ENCODE data around the gene HOXA7.

Gene HOXA7

DNA sequence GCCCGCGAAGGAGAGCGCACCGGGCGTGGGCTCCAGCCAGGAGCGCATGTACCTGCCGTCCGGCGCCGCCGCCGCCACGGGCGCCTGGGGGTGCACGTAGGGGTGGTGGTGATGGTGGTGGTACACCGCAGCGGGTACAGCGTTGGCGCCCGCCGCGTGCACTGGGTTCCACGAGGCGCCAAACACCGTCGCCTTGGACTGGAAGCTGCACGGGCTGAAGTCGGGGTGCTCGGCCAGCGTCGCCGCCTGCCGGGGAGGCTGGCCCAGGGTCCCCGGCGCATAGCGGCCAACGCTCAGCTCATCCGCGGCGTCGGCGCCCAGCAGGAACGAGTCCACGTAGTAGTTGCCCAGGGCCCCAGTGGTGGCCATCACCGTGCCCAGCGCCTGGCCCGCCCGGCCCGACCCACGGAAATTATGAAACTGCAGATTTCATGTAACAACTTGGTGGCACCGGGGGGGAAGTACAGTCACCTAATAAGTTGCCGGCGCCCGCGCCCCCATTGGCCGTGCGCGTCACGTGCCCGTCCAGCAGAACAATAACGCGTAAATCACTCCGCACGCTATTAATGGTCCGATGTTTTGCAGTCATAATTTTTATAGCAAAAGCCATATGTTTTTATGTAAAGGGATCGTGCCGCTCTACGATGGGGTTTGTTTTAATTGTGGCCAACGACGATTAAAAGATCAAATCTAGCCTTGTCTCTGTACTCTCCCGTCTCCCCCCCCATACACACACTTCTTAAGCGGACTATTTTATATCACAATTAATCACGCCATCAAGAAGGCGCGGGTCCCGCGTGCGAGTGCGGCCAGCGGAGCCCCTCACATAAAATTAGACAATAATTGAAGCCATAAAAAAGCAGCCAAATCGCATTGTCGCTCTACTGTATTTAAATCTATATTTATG is 8.9 kb upstream of the HOXA7 start, which contains the start of gene HOXA9 (continued):
- TF ChIP-seq, protein P1, sequence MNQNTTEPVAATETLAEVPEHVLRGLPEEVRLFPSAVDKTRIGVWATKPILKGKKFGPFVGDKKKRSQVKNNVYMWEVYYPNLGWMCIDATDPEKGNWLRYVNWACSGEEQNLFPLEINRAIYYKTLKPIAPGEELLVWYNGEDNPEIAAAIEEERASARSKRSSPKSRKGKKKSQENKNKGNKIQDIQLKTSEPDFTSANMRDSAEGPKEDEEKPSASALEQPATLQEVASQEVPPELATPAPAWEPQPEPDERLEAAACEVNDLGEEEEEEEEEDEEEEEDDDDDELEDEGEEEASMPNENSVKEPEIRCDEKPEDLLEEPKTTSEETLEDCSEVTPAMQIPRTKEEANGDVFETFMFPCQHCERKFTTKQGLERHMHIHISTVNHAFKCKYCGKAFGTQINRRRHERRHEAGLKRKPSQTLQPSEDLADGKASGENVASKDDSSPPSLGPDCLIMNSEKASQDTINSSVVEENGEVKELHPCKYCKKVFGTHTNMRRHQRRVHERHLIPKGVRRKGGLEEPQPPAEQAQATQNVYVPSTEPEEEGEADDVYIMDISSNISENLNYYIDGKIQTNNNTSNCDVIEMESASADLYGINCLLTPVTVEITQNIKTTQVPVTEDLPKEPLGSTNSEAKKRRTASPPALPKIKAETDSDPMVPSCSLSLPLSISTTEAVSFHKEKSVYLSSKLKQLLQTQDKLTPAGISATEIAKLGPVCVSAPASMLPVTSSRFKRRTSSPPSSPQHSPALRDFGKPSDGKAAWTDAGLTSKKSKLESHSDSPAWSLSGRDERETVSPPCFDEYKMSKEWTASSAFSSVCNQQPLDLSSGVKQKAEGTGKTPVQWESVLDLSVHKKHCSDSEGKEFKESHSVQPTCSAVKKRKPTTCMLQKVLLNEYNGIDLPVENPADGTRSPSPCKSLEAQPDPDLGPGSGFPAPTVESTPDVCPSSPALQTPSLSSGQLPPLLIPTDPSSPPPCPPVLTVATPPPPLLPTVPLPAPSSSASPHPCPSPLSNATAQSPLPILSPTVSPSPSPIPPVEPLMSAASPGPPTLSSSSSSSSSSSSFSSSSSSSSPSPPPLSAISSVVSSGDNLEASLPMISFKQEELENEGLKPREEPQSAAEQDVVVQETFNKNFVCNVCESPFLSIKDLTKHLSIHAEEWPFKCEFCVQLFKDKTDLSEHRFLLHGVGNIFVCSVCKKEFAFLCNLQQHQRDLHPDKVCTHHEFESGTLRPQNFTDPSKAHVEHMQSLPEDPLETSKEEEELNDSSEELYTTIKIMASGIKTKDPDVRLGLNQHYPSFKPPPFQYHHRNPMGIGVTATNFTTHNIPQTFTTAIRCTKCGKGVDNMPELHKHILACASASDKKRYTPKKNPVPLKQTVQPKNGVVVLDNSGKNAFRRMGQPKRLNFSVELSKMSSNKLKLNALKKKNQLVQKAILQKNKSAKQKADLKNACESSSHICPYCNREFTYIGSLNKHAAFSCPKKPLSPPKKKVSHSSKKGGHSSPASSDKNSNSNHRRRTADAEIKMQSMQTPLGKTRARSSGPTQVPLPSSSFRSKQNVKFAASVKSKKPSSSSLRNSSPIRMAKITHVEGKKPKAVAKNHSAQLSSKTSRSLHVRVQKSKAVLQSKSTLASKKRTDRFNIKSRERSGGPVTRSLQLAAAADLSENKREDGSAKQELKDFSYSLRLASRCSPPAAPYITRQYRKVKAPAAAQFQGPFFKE (tag by site-specific recombination; IDR thresholded peaks at IDR 0.05; ENCODE audit: borderline replicate concordance) = no peak
- TF ChIP-seq ZNF202 (tag by site-specific recombination; IDR thresholded peaks at IDR 0.05; ENCODE audit: borderline replicate concordance) (no peak), ZNF423 (tag by site-specific recombination; IDR thresholded peaks at IDR 0.05) (peak; percentile 30; the same call in 1 of the 2 replicates), ZNF184 (tag by site-specific recombination; IDR thresholded peaks at IDR 0.05) (0 out of 2 replicates have a peak, but pooled peaks have one; percentile 59), ZNF239 (tag by site-specific recombination; IDR thresholded peaks at IDR 0.05) (0 out of 2 replicates have a peak, but pooled peaks have one; percentile 24), SP3 (tag by site-specific recombination; IDR thresholded peaks at IDR 0.05) (peak; percentile 53), ZBTB17 (tag by site-specific recombination; IDR thresholded peaks at IDR 0.05) (peak; percentile 80), ZNF132 (tag by site-specific recombination; IDR thresholded peaks at IDR 0.05; ENCODE audit: borderline replicate concordance) (no peak), PRDM6 (tag by site-specific recombination; IDR thresholded peaks at IDR 0.05) (peak; percentile 100), ZNF488 (tag by site-specific recombination; IDR thresholded peaks at IDR 0.05) (peak; percentile 100), ZNF114 (tag by site-specific recombination; IDR thresholded peaks at IDR 0.05) (no peak), ZNF366 (tag by site-specific recombination; conservative IDR thresholded peaks at IDR 0.05) (peak; percentile 96), ZNF391 (tag by site-specific recombination; IDR thresholded peaks at IDR 0.05; ENCODE audit: borderline replicate concordance, low read depth) (peak; percentile 92), ZSCAN23 (tag by site-specific recombination; IDR thresholded peaks at IDR 0.05) (peak; percentile 80), KLF7 (tag by site-specific recombination; IDR thresholded peaks at IDR 0.05; ENCODE audit: borderline replicate concordance) (peak; percentile 91), ZNF776 (tag by site-specific recombination; IDR thresholded peaks at IDR 0.05; ENCODE audit: borderline replicate concordance) (0 out of 2 replicates have a peak, but pooled peaks have one; percentile 55), ZNF843 (tag by site-specific recombination; IDR thresholded peaks at IDR 0.05) (peak; percentile 100), ZNF664 (tag by site-specific recombination; IDR thresholded peaks at IDR 0.05) (peak; percentile 82), BCL11B (tag by site-specific recombination; IDR thresholded peaks at IDR 0.05; ENCODE audit: low read depth) (peak; percentile 99), ZNF341 (tag by site-specific recombination; IDR thresholded peaks at IDR 0.05; ENCODE audit: low read depth) (peak; percentile 75)
- TF ChIP-seq, protein P2, sequence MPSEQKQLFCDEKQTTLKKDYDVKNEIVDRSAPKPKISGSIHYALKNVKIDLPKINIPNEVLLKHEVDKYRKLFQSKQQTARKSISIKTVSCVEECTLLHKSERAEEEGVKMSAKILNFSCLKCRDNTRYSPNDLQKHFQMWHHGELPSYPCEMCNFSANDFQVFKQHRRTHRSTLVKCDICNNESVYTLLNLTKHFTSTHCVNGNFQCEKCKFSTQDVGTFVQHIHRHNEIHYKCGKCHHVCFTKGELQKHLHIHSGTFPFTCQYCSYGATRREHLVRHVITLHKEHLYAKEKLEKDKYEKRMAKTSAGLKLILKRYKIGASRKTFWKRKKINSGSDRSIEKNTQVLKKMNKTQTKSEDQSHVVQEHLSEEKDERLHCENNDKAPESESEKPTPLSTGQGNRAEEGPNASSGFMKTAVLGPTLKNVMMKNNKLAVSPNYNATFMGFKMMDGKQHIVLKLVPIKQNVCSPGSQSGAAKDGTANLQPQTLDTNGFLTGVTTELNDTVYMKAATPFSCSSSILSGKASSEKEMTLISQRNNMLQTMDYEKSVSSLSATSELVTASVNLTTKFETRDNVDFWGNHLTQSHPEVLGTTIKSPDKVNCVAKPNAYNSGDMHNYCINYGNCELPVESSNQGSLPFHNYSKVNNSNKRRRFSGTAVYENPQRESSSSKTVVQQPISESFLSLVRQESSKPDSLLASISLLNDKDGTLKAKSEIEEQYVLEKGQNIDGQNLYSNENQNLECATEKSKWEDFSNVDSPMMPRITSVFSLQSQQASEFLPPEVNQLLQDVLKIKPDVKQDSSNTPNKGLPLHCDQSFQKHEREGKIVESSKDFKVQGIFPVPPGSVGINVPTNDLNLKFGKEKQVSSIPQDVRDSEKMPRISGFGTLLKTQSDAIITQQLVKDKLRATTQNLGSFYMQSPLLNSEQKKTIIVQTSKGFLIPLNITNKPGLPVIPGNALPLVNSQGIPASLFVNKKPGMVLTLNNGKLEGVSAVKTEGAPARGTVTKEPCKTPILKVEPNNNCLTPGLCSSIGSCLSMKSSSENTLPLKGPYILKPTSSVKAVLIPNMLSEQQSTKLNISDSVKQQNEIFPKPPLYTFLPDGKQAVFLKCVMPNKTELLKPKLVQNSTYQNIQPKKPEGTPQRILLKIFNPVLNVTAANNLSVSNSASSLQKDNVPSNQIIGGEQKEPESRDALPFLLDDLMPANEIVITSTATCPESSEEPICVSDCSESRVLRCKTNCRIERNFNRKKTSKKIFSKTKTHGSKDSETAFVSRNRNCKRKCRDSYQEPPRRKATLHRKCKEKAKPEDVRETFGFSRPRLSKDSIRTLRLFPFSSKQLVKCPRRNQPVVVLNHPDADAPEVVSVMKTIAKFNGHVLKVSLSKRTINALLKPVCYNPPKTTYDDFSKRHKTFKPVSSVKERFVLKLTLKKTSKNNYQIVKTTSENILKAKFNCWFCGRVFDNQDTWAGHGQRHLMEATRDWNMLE (tag by site-specific recombination; conservative IDR thresholded peaks at IDR 0.05; ENCODE audit: low read depth) = peak; percentile 42; the same call in 1 of the 2 replicates
- TF ChIP-seq, protein P3, sequence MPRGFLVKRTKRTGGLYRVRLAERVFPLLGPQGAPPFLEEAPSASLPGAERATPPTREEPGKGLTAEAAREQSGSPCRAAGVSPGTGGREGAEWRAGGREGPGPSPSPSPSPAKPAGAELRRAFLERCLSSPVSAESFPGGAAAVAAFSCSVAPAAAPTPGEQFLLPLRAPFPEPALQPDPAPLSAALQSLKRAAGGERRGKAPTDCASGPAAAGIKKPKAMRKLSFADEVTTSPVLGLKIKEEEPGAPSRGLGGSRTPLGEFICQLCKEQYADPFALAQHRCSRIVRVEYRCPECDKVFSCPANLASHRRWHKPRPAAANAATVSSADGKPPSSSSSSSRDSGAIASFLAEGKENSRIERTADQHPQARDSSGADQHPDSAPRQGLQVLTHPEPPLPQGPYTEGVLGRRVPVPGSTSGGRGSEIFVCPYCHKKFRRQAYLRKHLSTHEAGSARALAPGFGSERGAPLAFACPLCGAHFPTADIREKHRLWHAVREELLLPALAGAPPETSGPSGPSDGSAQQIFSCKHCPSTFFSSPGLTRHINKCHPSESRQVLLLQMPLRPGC (tag by site-specific recombination; IDR thresholded peaks at IDR 0.05) = peak; percentile 96
